OCI-LY7 (cell line): Measurements from ENCODE around the gene CA5A. TPM values are rescaled to one million over a fixed set of nuclear protein-coding genes. Genes with fewer than 3 reads are reported as not detected.
"Not testable (repeated sequence)": the region's sequence is repeated elsewhere in the genome, so short reads cannot be mapped to it uniquely, and the experiment has no call there.

Source experiments
- Bru-seq: library from RNA; stranded (reverse); fragments of 400-500 nt; gene quantifications from one replicate; lab custom pipeline; 2021; lab: Mats Ljungman, UMichigan
- BruChase-seq, 2 experiments: library from RNA; stranded (reverse); fragments of 400-500 nt; gene quantifications; one replicate each; lab custom pipeline; 2021; lab: Mats Ljungman, UMichigan
- BruUV-seq: library from RNA; stranded (reverse); fragments of 400-500 nt; replicated peaks from 2 replicates; lab custom pipeline; 2021; lab: Mats Ljungman, UMichigan
- CTCF ChIA-PET: fragments of 300-600 bp; sonication (Branson Sonifier 250); formaldehyde crosslinking; loops from one replicate; lab custom pipeline; 2022; ENCODE audit warnings: antibody characterized with exemption; ENCODE audit not compliant: unreplicated experiment; lab: Charles Lee
- POLR2A ChIA-PET: fragments of 300-600 bp; sonication (Branson Sonifier 250); formaldehyde crosslinking; loops from one replicate; lab custom pipeline; 2022; ENCODE audit warnings: antibody characterized with exemption; lab: Charles Lee
- DNase-seq: peaks from one replicate; pipeline ENCODE4 v3.0.0-alpha.2; 2015; ENCODE audit warnings: low spot score
- H2AFZ ChIP-seq: fragments of 200-600 bp; sonication (generic), shearing (Covaris generic); 2 replicates; pipeline ENCODE4 v1.6.1; 2014; ENCODE audit warnings: mild to moderate bottlenecking, antibody characterized with exemption, low read length, moderate library complexity
- H3K27ac ChIP-seq: fragments of 200-600 bp; sonication (generic); 2 replicates; pipeline ENCODE4 v1.5.1; 2014; ENCODE audit warnings: mixed run types, low read depth, mild to moderate bottlenecking, moderate library complexity, low read length, inconsistent platforms; ENCODE audit not compliant: poor library complexity, severe bottlenecking
- H3K36me3 ChIP-seq: fragments of 200-600 bp; sonication (generic); 2 replicates; pipeline ENCODE4 v1.6.1; 2014; ENCODE audit warnings: mild to moderate bottlenecking, antibody characterized with exemption, low read length, moderate library complexity, mixed read lengths; ENCODE audit not compliant: insufficient read depth
- H3K4me1 ChIP-seq: fragments of 200-600 bp; sonication (generic); 2 replicates; pipeline ENCODE4 v1.5.1; 2014; ENCODE audit warnings: mild to moderate bottlenecking, low read length; ENCODE audit not compliant: insufficient read depth, poor library complexity, severe bottlenecking
- H3K4me2 ChIP-seq: fragments of 200-600 bp; sonication (generic); 2 replicates; pipeline ENCODE4 v1.6.1; 2014; ENCODE audit warnings: mild to moderate bottlenecking, low read length
- H3K4me3 ChIP-seq: fragments of 200-600 bp; sonication (generic); 2 replicates; pipeline ENCODE4 v1.5.1; 2014; ENCODE audit warnings: mild to moderate bottlenecking, low read depth, low read length; ENCODE audit not compliant: poor library complexity, severe bottlenecking
- H3K79me2 ChIP-seq: fragments of 200-600 bp; sonication (generic); 2 replicates; pipeline ENCODE4 v1.6.1; 2016; ENCODE audit warnings: low read depth, mild to moderate bottlenecking, low read length, moderate library complexity, mixed read lengths; ENCODE audit not compliant: insufficient read depth
- H3K9me2 ChIP-seq: fragments of 200-600 bp; sonication (generic); 2 replicates; pipeline ENCODE4 v1.6.1; 2016; ENCODE audit warnings: mild to moderate bottlenecking, low read length, mixed read lengths; ENCODE audit not compliant: insufficient read depth
- H3K9me3 ChIP-seq: fragments of 200-600 bp; sonication (generic); 2 replicates; pipeline ENCODE4 v1.6.1; 2014; ENCODE audit warnings: mild to moderate bottlenecking, mixed run types, low read length, mixed read lengths
- H4K20me1 ChIP-seq: fragments of 200-600 bp; sonication (generic); 2 replicates; pipeline ENCODE4 v1.6.1; 2014; ENCODE audit warnings: mild to moderate bottlenecking, antibody characterized with exemption, low read length, moderate library complexity, mixed read lengths; ENCODE audit not compliant: insufficient read depth
- EZH2phosphoT487 ChIP-seq: fragments of 200-600 bp; sonication (generic); IDR thresholded peaks from 2 replicates; pipeline ENCODE4 v1.6.1; 2018; ENCODE audit warnings: low read depth, borderline replicate concordance, mild to moderate bottlenecking, mixed run types, antibody characterized with exemption, low read length, moderate library complexity, mixed read lengths
- intact Hi-C: fragments of 100-400 bp; cut with micrococcal nuclease; formaldehyde crosslinking; loops from one replicate; pipeline ENCODE4 v1.10.0; 2022; ENCODE audit not compliant: unreplicated experiment
- long read RNA-seq: library from polyadenylated mRNA; stranded (forward); transcript quantifications from one replicate; pipeline ENCODE4 v2.0.0, GENCODE V29; 2022
- total RNA-seq, 2 experiments: library from RNA; depleted of rRNA in 1 of 2; stranded (reverse); fragments of >200 nt in 1 of 2; shearing (Covaris generic) in 1 of 2; gene quantifications; 2 replicates each; pipeline ENCODE4 v1.2.3, GENCODE V29; 2014 to 2022
- TF ChIP-seq, protein P1 (sequence below): fragments of 200-600 bp; sonication (generic); conservative IDR thresholded peaks from 2 replicates; pipeline ENCODE4 v1.5.1; 2014; ENCODE audit warnings: mild to moderate bottlenecking, antibody characterized with exemption, low read length, moderate library complexity, mixed read lengths

CA5A gene
- not detected in 2 replicates for total RNA-seq (2014; rRNA removed; shearing (Covaris generic))
- not detected in 2 replicates for total RNA-seq (2022)
- percentile 5 among the genes with signal in this experiment for Bru-seq, nascent RNA
- BruChase-seq, experiment 1, labeled RNA remaining after a 6-hour chase: percentile 8 among the genes with signal in this experiment
- percentile 5 among the genes with signal in this experiment for BruChase-seq, experiment 2, labeled RNA remaining after a 2-hour chase
- long read RNA-seq: 0 reads

DNA sequence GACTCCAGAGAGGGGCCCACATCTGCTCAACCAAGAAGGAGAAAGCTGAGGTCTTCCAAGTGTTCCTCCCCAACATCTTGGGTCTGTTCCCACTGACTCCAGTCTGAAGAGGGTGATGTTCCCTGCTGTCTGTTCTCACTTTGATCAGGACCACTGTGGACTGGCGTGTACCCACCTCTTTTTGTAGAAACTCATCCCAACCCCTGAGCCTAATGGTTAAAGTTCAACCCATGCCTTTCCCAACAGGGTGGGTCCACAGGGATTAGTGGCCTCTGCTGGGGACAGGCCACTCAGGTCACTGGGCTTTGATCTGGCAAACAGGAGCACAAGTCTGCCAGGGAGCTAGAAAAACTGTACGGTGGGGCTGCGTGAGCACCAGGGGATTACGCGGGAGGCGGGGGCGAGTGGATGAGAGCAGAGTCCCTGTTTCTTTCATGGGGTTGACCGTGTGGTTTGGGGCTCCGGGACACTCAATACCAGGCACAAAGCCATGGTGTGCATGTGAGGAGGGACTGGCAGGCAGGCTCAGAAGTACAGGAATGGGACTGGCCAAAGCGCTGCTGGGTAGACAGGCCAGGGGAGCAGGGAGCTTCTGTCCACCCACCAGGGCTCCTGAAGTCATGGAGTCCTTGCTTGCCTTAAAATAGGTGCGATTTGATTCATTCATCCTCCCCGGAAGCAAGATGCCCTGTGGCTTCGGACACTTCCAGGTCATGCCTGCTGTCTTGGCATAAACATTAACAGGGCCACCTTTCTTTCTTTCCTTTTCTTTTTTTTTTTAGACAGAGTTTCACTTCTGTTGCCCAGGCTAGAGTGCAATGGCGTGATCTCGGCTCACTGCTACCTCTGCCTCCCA is at the start of gene CA5A:
CA5A (minus strand) TSS at position 155 of the 856 bp plus-strand sequence; CDS start at position 76, 79 bp downstream.
- no peak within 1 kb of the TSS for H3K4me3 ChIP-seq
- TF ChIP-seq, protein P1, sequence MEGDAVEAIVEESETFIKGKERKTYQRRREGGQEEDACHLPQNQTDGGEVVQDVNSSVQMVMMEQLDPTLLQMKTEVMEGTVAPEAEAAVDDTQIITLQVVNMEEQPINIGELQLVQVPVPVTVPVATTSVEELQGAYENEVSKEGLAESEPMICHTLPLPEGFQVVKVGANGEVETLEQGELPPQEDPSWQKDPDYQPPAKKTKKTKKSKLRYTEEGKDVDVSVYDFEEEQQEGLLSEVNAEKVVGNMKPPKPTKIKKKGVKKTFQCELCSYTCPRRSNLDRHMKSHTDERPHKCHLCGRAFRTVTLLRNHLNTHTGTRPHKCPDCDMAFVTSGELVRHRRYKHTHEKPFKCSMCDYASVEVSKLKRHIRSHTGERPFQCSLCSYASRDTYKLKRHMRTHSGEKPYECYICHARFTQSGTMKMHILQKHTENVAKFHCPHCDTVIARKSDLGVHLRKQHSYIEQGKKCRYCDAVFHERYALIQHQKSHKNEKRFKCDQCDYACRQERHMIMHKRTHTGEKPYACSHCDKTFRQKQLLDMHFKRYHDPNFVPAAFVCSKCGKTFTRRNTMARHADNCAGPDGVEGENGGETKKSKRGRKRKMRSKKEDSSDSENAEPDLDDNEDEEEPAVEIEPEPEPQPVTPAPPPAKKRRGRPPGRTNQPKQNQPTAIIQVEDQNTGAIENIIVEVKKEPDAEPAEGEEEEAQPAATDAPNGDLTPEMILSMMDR: no peak
- TF ChIP-seq EZH2phosphoT487: no peak
- no peak within 1 kb of the TSS for H2AFZ ChIP-seq
- no TSS peak for BruUV-seq
- no peaks in the 10 kb centered on the region for H3K4me1 ChIP-seq
- no peak within 1 kb of the TSS for H3K27ac ChIP-seq
- POLR2A ChIA-PET: interaction anchor here (0.7 kb wide), 1 partner anchor 10 kb away, joined by 3 read pairs; no protein-coding TSS in a partner anchor
- H3K36me3 ChIP-seq: no peaks in the 10 kb centered on the region
- no peaks in the 10 kb centered on the region for H3K79me2 ChIP-seq
- no peak for DNase-seq
- H3K9me2 ChIP-seq: no peaks in the 10 kb centered on the region
- no peak within 1 kb of the TSS for H3K4me2 ChIP-seq
- no peaks in the 10 kb centered on the region for H3K9me3 ChIP-seq
- intact Hi-C loops: no loop called here
- no peaks in the 10 kb centered on the region for H4K20me1 ChIP-seq
- CTCF ChIA-PET: no interaction called here

DNA sequence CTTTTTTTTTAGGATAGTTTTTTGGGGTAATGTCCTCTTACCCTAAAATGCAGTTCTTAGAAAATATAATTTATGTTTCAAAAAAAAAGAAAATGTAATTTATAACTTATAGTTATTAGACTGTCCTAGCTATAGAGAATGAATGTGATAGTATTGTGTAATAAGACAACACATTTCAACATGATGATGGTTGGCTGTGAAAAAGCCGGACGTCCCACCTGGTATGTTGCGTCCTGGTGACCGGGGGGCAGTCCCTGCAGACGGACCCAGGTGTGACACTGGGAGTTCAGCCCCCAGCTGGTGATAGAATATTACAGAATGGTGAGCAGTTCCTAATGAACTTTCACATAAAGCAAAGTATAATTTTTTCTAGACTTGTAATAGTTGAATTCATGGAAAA is 49.2 kb upstream of the CA5A start:
- intact Hi-C loops, H3K27ac ChIP-seq, DNase-seq, H3K79me2 ChIP-seq, BruUV-seq, H3K4me1 ChIP-seq, H2AFZ ChIP-seq, H4K20me1 ChIP-seq, POLR2A ChIA-PET, CTCF ChIA-PET, H3K4me3 ChIP-seq, H3K9me2 ChIP-seq, H3K9me3 ChIP-seq, H3K4me2 ChIP-seq: not testable (repeated sequence)
- H3K36me3 ChIP-seq: peaks cover 37% of the 10 kb centered on the region

DNA sequence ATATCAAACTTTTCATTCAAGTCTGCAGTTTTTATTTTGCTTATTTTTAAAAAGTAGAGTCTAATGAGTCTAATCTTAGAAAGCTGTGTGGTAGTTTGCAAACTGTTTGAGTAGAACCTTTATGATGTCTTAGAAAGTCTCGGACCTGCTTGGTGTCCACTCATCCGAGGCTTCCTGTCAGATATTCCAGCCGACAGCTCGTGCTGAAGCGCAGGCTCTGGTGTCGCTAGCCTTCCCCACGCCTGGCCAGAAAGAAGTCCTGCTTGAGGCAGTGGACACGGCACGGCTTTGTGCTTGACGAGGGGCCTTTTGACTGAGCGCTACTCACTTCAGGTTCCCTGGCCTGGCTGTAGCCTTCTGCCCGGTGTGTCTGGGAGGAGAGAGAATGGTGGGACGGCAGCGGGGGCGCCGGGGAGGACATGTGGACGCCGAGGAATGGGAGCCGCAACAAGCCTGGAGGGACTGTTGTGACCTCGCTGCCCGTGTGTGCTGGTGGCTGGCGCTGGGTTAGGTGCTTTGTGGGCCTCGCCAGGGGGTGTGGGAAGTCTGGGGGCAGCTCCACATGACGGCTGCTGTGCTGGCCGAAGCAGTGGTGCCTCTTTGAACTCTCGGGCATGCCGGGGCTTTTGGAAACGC is 48.4 kb upstream of the CA5A start:
- Histone ChIP-seq H3K9me2 (no peaks in the 10 kb centered on the region), H3K36me3 (peaks cover 37% of the 10 kb centered on the region), H3K4me1 (no peaks in the 10 kb centered on the region), H3K4me2 (no peak overlapping the region), H3K79me2 (no peaks in the 10 kb centered on the region), H3K4me3 (no peak overlapping the region), H4K20me1 (no peaks in the 10 kb centered on the region), H3K27ac (no peak overlapping the region), H2AFZ (no peak overlapping the region), H3K9me3 (no peaks in the 10 kb centered on the region)
- CTCF ChIA-PET: no interaction called here
- intact Hi-C loops: no loop called here
- no peak for TF ChIP-seq EZH2phosphoT487
- TF ChIP-seq, protein P1: no peak
- no peak for DNase-seq
- POLR2A ChIA-PET: no interaction called here
- no TSS peak for BruUV-seq

DNA sequence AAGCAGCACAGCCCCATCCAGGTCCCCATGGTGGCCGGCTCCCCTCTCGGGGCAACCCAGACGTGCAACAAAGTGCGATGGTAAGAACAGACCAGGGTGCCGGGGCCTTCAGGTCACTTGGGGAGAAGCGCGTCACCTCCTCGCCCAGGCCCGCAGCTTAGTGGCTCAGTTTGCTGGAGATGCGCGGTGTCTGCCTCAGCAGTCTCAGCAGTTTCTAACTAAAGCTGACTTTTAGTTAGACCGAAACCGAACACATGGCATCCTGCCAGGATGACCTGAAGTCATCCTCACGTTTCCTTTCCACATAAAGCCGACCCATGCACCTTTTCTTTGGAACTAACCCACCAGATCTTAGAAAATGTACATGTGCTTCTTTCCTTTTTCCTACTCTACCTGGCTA is 47.9 kb upstream of the CA5A start:
- H4K20me1 ChIP-seq, BruUV-seq, H3K4me3 ChIP-seq, H3K9me3 ChIP-seq, H3K9me2 ChIP-seq, POLR2A ChIA-PET, H3K79me2 ChIP-seq, CTCF ChIA-PET, H3K27ac ChIP-seq, intact Hi-C loops, H3K4me1 ChIP-seq, H3K4me2 ChIP-seq, H2AFZ ChIP-seq, DNase-seq: not testable (repeated sequence)
- H3K36me3 ChIP-seq: peaks cover 37% of the 10 kb centered on the region
